Vagina (tissue), 2 donors: ENCODE data around the gene BDP1.

Experiments
- CTCF ChIP-seq, 3 experiments: fragments of 450-650 bp in 2 of 3; fragments of 200-600 bp in 1 of 3; sonication (generic) in 1 of 3; IDR thresholded peaks; one replicate each; pipeline ENCODE4 v1.5.1; 2017 to 2019; ENCODE audit warnings: antibody characterized with exemption in 3 of 3, mild to moderate bottlenecking in 2 of 3, moderate library complexity in 2 of 3
- POLR2A ChIP-seq, 2 donors: fragments of 450-650 bp; IDR thresholded peaks; one replicate each; pipeline ENCODE4 v1.6.1; 2017; ENCODE audit warnings: antibody characterized with exemption in 2 of 2, mild to moderate bottlenecking in 2 of 2, moderate library complexity in 2 of 2

GRCh38 chr5:71457106-71457505 is 1.7 kb downstream of the BDP1 start:
- no peak for TF ChIP-seq CTCF (IDR thresholded peaks at IDR 0.05)
- no peak for TF ChIP-seq POLR2A (IDR thresholded peaks at IDR 0.05)
